Measurements from ENCODE around the gene AEBP2.

AEBP2 gene

GRCh38 chr12:19434538-19434937 lies 4.8 kb upstream of the AEBP2 start:
- no peak overlapping the region for H3K9ac ChIP-seq (ENCODE audit: low read length)
- H3F3A ChIP-seq (ENCODE audit: insufficient read depth): peaks cover 13% of the 10 kb centered on the region
- H3K9me2 ChIP-seq (replicated peaks; ENCODE audit: insufficient read depth, low read length): no peaks in the 10 kb centered on the region
- no peak overlapping the region for H3K27ac ChIP-seq (ENCODE audit: low read depth, low read length)
- no peaks in the 10 kb centered on the region for H3K36me3 ChIP-seq (ENCODE audit: low read length)
- no peaks in the 10 kb centered on the region for H3K9me3 ChIP-seq (ENCODE audit: insufficient read depth, low read length)
- H3K4me3 ChIP-seq (ENCODE audit: insufficient read depth, low read length, poor library complexity, severe bottlenecking): no peak overlapping the region
- H3K79me2 ChIP-seq (ENCODE audit: insufficient read depth, low read length): no peaks in the 10 kb centered on the region
- no peak overlapping the region for H2AFZ ChIP-seq (ENCODE audit: low read depth, low read length, severe bottlenecking)
- no peak overlapping the region for H3K4me2 ChIP-seq (ENCODE audit: low read depth, low read length, poor library complexity, severe bottlenecking)
- no peaks in the 10 kb centered on the region for H4K20me1 ChIP-seq (ENCODE audit: low read depth, low read length)
- TF ChIP-seq CTCF (IDR thresholded peaks at IDR 0.05; ENCODE audit: insufficient read depth, low read length, poor library complexity, severe bottlenecking) (no peak), EZH2phosphoT487 (conservative IDR thresholded peaks at IDR 0.05; ENCODE audit: low read length) (no peak)
- H3K27me3 ChIP-seq (ENCODE audit: low read length): no peaks in the 10 kb centered on the region

- no peak overlapping the region for H3K27ac ChIP-seq (ENCODE audit: low read depth, low read length)
- H3F3A ChIP-seq (ENCODE audit: insufficient read depth): peaks cover 13% of the 10 kb centered on the region
- H3K36me3 ChIP-seq (ENCODE audit: low read length): peaks cover 4% of the 10 kb centered on the region
- H2AFZ ChIP-seq (ENCODE audit: low read depth, low read length, severe bottlenecking): no peak overlapping the region
- no peak overlapping the region for H3K9ac ChIP-seq (ENCODE audit: low read length)
- no peaks in the 10 kb centered on the region for H3K9me3 ChIP-seq (ENCODE audit: insufficient read depth, low read length)
- no peaks in the 10 kb centered on the region for H3K9me2 ChIP-seq (replicated peaks; ENCODE audit: insufficient read depth, low read length)
- no peak overlapping the region for H3K4me3 ChIP-seq (ENCODE audit: insufficient read depth, low read length, poor library complexity, severe bottlenecking)
- TF ChIP-seq EZH2phosphoT487 (conservative IDR thresholded peaks at IDR 0.05; ENCODE audit: low read length) (no peak), CTCF (IDR thresholded peaks at IDR 0.05; ENCODE audit: insufficient read depth, low read length, poor library complexity, severe bottlenecking) (no peak)
- H4K20me1 ChIP-seq (ENCODE audit: low read depth, low read length): peaks cover 3% of the 10 kb centered on the region
- H3K4me2 ChIP-seq (ENCODE audit: low read depth, low read length, poor library complexity, severe bottlenecking): no peak overlapping the region
- H3K79me2 ChIP-seq (ENCODE audit: insufficient read depth, low read length): peaks cover 7% of the 10 kb centered on the region
- no peaks in the 10 kb centered on the region for H3K27me3 ChIP-seq (ENCODE audit: low read length)
These were observed 3.3 kb upstream of the AEBP2 start for GRCh38 chr12:19435831-19436497.

- Histone ChIP-seq H3K9me3 (ENCODE audit: insufficient read depth, low read length) (no peaks in the 10 kb centered on the region), H3K9ac (ENCODE audit: low read length) (no peak overlapping the region), H3K27ac (ENCODE audit: low read depth, low read length) (no peak overlapping the region), H3F3A (ENCODE audit: insufficient read depth) (peaks cover 13% of the 10 kb centered on the region), H3K9me2 (replicated peaks; ENCODE audit: insufficient read depth, low read length) (no peaks in the 10 kb centered on the region), H2AFZ (ENCODE audit: low read depth, low read length, severe bottlenecking) (no peak overlapping the region), H4K20me1 (ENCODE audit: low read depth, low read length) (peaks cover 8% of the 10 kb centered on the region), H3K4me3 (ENCODE audit: insufficient read depth, low read length, poor library complexity, severe bottlenecking) (no peak overlapping the region), H3K36me3 (ENCODE audit: low read length) (peaks cover 9% of the 10 kb centered on the region), H3K4me2 (ENCODE audit: low read depth, low read length, poor library complexity, severe bottlenecking) (no peak overlapping the region), H3K79me2 (ENCODE audit: insufficient read depth, low read length) (peaks cover 17% of the 10 kb centered on the region), H3K27me3 (ENCODE audit: low read length) (no peaks in the 10 kb centered on the region)
- TF ChIP-seq CTCF (IDR thresholded peaks at IDR 0.05; ENCODE audit: insufficient read depth, low read length, poor library complexity, severe bottlenecking): no peak
- no peak for TF ChIP-seq EZH2phosphoT487 (conservative IDR thresholded peaks at IDR 0.05; ENCODE audit: low read length)
These were observed 2.4 kb upstream of the AEBP2 start for GRCh38 chr12:19436931-19437330.
